B cell (primary cell): ENCODE data around the gene HAO2. TPM values are rescaled to one million over a fixed set of nuclear protein-coding genes. Genes with fewer than 3 reads are reported as not detected.

Experiments
- ATAC-seq: fragments of 200-7000 bp; cut with Tn5 transposase; one replicate; pipeline ENCODE4 v1.10.0; 2021; ENCODE audit warnings: low read depth, mild to moderate bottlenecking, moderate number of reproducible peaks, moderate library complexity
- CTCF ChIA-PET: fragments of 350-600 bp; sonication (Branson Sonifier 250); formaldehyde crosslinking; loops from one replicate; lab custom pipeline; 2021; ENCODE audit warnings: antibody characterized with exemption, inconsistent platforms; lab: Charles Lee
- POLR2A ChIA-PET: fragments of 350-600 bp; sonication (Branson Sonifier 250); formaldehyde crosslinking; loops from one replicate; lab custom pipeline; 2021; ENCODE audit warnings: antibody characterized with exemption; lab: Charles Lee
- DNase-seq: peaks from one replicate; pipeline ENCODE4 v3.0.0; 2013
- H2AFZ ChIP-seq: 2 replicates; pipeline ENCODE4 v1.6.1; 2012; ENCODE audit warnings: mild to moderate bottlenecking, low read depth, low read length; ENCODE audit not compliant: insufficient read depth, poor library complexity, severe bottlenecking
- H3K27ac ChIP-seq, 2 donors: 1 replicate in 1 of 2; 2 replicates in 1 of 2; pipeline ENCODE4 v1.5.1; 2012 to 2013; ENCODE audit warnings: low read length in 2 of 2, mild to moderate bottlenecking in 2 of 2, moderate library complexity in 1 of 2
- H3K27me3 ChIP-seq, 4 experiments: fragments of 200-600 bp in 1 of 4; sonication (generic) in 1 of 4; replicated peaks in 1 of 4; 1 replicate in 2 of 4; 2 replicates in 2 of 4; pipeline versions ENCODE4 v1.6.1 to v1.7.0; 2013 to 2016; ENCODE audit warnings: low read length in 3 of 4, mild to moderate bottlenecking in 2 of 4, mixed read lengths in 1 of 4, moderate library complexity in 1 of 4; ENCODE audit not compliant: insufficient read depth in 4 of 4, control insufficient read depth in 3 of 4; ENCODE audit errors: control extremely low read depth in 1 of 4
- H3K36me3 ChIP-seq, 2 experiments: replicated peaks in 1 of 2; 1 replicate in 1 of 2; 2 replicates in 1 of 2; pipeline versions ENCODE4 v1.6.1 to v1.7.1; 2013; ENCODE audit warnings: low read length in 1 of 2; ENCODE audit not compliant: insufficient read depth in 2 of 2, control insufficient read depth in 1 of 2; ENCODE audit errors: control extremely low read depth in 1 of 2, extremely low read depth in 1 of 2
- H3K4me1 ChIP-seq, 2 donors: fragments of 200-600 bp in 1 of 2; sonication (generic) in 1 of 2; 1 replicate in 1 of 2; 2 replicates in 1 of 2; pipeline versions ENCODE4 v1.5.1 to v1.6.1; 2013 to 2017; ENCODE audit warnings: low read length in 2 of 2; ENCODE audit not compliant: control insufficient read depth in 2 of 2, insufficient read depth in 2 of 2
- H3K4me2 ChIP-seq: replicated peaks from 2 replicates; pipeline ENCODE3; 2012; ENCODE audit warnings: mild to moderate bottlenecking, low read depth, low read length; ENCODE audit not compliant: poor library complexity, severe bottlenecking
- H3K4me3 ChIP-seq, 5 experiments: fragments of 200-600 bp in 1 of 5; sonication (generic) in 1 of 5; 1 replicate in 3 of 5; 2 replicates in 2 of 5; pipeline versions ENCODE4 v1.5.1 to v1.7.0; 2011 to 2016; ENCODE audit warnings: low read length in 4 of 5, mild to moderate bottlenecking in 4 of 5, low read depth in 2 of 5, control low read depth in 1 of 5, moderate library complexity in 1 of 5; ENCODE audit not compliant: insufficient read depth in 1 of 5; ENCODE audit errors: control extremely low read depth in 1 of 5, extremely low read depth in 1 of 5
- H3K79me2 ChIP-seq: fragments of 200-600 bp; sonication (generic); one replicate; pipeline ENCODE4 v1.6.0; 2016; ENCODE audit warnings: low read length; ENCODE audit not compliant: control insufficient read depth, insufficient read depth
- H3K9ac ChIP-seq: fragments of 200-600 bp; sonication (generic); 2 replicates; pipeline ENCODE4 v1.6.1; 2017; ENCODE audit warnings: mild to moderate bottlenecking, low read length, moderate library complexity
- H3K9me3 ChIP-seq, 3 donors: one replicate each; pipeline versions ENCODE4 v1.6.1 to v1.7.1; 2013; ENCODE audit warnings: low read length in 2 of 3; ENCODE audit not compliant: control insufficient read depth in 2 of 3, insufficient read depth in 1 of 3; ENCODE audit errors: control extremely low read depth in 1 of 3
- H4K20me1 ChIP-seq: 2 replicates; pipeline ENCODE4 v1.6.0; 2012; ENCODE audit warnings: mild to moderate bottlenecking, low read length; ENCODE audit not compliant: insufficient read depth, control insufficient read depth, poor library complexity, severe bottlenecking
- H3K27ac Mint-ChIP-seq: one replicate; pipeline ENCODE4 v1.8.0; 2021; ENCODE audit warnings: mixed read lengths
- H3K27me3 Mint-ChIP-seq: one replicate; pipeline ENCODE4 v1.8.0; 2021; ENCODE audit warnings: mixed read lengths
- H3K4me1 Mint-ChIP-seq: one replicate; pipeline ENCODE4 v1.8.0; 2021; ENCODE audit warnings: mixed read lengths
- H3K4me3 Mint-ChIP-seq: one replicate; pipeline ENCODE4 v1.8.0; 2021; ENCODE audit warnings: mixed read lengths
- H3K9me3 Mint-ChIP-seq: one replicate; pipeline ENCODE4 v1.8.0; 2022; ENCODE audit warnings: mixed read lengths; ENCODE audit not compliant: insufficient read depth
- CTCF ChIP-seq: fragments of 200-600 bp; IDR thresholded peaks from one replicate; pipeline ENCODE4 v1.8.0; 2022; ENCODE audit warnings: antibody characterized with exemption, mild to moderate bottlenecking
- EZH2 ChIP-seq: IDR thresholded peaks from 2 replicates; pipeline ENCODE4 v1.6.1; 2012; ENCODE audit warnings: borderline replicate concordance, low read depth, mild to moderate bottlenecking, moderate library complexity, low read length; ENCODE audit not compliant: insufficient read depth, poor library complexity, severe bottlenecking
- WGBS: methylation state at CpG from one replicate; pipeline ENCODE4 v1.1.5; 2013; ENCODE audit warnings: missing lambda C conversion rate; ENCODE audit not compliant: insufficient coverage; 5-methylcytosine and 5-hydroxymethylcytosine counted together
- intact Hi-C: fragments of 100-400 bp; cut with micrococcal nuclease; formaldehyde crosslinking; loops from one replicate; pipeline ENCODE4 v1.10.0; 2022
- polyA plus RNA-seq: library from polyadenylated mRNA; depleted of rRNA; stranded (reverse); fragments of >200 nt; gene quantifications from 2 replicates; pipeline ENCODE4 v1.2.3, GENCODE V29; 2012
- total RNA-seq, 2 donors: library from RNA; stranded (reverse); fragments of 120-200 nt in 1 of 2; gene quantifications; 1 replicate in 1 of 2; 2 replicates in 1 of 2; pipeline versions ENCODE4 v1.2.3 to v1.2.4, GENCODE V29; 2013 to 2022

HAO2 gene
- total and polyA plus RNA-seq, 2 donors (not counting 1 experiment from before 2014, with no cell fraction given) = not detected

GRCh38 chr1:119351997-119352396, 16.6 kb upstream of the HAO2 start:
- intact Hi-C loops = no loop called here
- Histone ChIP-seq H4K20me1 (no peaks in the 10 kb centered on the region), H3K79me2 (no peaks in the 10 kb centered on the region), H3K4me2 (no peak overlapping the region), H3K27me3 (peaks cover 0 to 4% (median 0%) of the 10 kb centered on the region in 4 experiments), H3K4me3 (no peak overlapping the region), H2AFZ (no peak overlapping the region), H3K27ac (no peak overlapping the region), H3K4me1 (no peaks in the 10 kb centered on the region), H3K9ac (no peak overlapping the region), H3K9me3 (no peaks in the 10 kb centered on the region), H3K36me3 (no peaks in the 10 kb centered on the region)
- H3K4me1 Mint-ChIP-seq = peaks cover 2% of the 10 kb centered on the region
- H3K27ac Mint-ChIP-seq = no peak overlapping the region
- CTCF ChIA-PET = no interaction called here
- no peak overlapping the region for H3K4me3 Mint-ChIP-seq
- DNase-seq (no peak), ATAC-seq (no peak)
- no peak for TF ChIP-seq CTCF
- no peak for TF ChIP-seq EZH2
- no peaks in the 10 kb centered on the region for H3K9me3 Mint-ChIP-seq
- no CpG with 5 or more reads among the region's 1 CpG for WGBS
- POLR2A ChIA-PET = no interaction called here
- H3K27me3 Mint-ChIP-seq = peaks cover 10% of the 10 kb centered on the region

- ChIA-PET POLR2A (no interaction called here), CTCF (no interaction called here)
- H3K27me3 ChIP-seq = peaks cover 0 to 4% (median 0%) of the 10 kb centered on the region in 4 experiments
- no peak overlapping the region for H3K9ac ChIP-seq
- Mint-ChIP-seq H3K9me3 (no peaks in the 10 kb centered on the region), H3K27ac (no peak overlapping the region), H3K27me3 (peaks cover 19% of the 10 kb centered on the region), H3K4me3 (no peak overlapping the region), H3K4me1 (no peaks in the 10 kb centered on the region)
- no peak overlapping the region for H3K27ac ChIP-seq
- no peak overlapping the region for H3K4me3 ChIP-seq
- H3K79me2 ChIP-seq = no peaks in the 10 kb centered on the region
- ATAC-seq (no peak), DNase-seq (no peak)
- H3K4me1 ChIP-seq = no peaks in the 10 kb centered on the region
- intact Hi-C loops = no loop called here
- no peaks in the 10 kb centered on the region for H3K36me3 ChIP-seq
- H4K20me1 ChIP-seq = no peaks in the 10 kb centered on the region
- TF ChIP-seq CTCF (no peak), EZH2 (no peak)
- H3K9me3 ChIP-seq = no peaks in the 10 kb centered on the region
- H2AFZ ChIP-seq = no peak overlapping the region
- no peak overlapping the region for H3K4me2 ChIP-seq
- 100% methylated on average over 2 of the region's 3 CpGs for WGBS
These were observed 14.7 kb upstream of the HAO2 start for GRCh38 chr1:119353836-119354235.
